Panc1 (cell line): ENCODE data around the gene AP3S2. TPM values are rescaled to one million over a fixed set of nuclear protein-coding genes. Genes with fewer than 3 reads are reported as not detected.

Experiments used
- ATAC-seq: fragments of 200-7000 bp; cut with Tn5 transposase; 2 replicates; pipeline ENCODE4 v1.9.1; 2020; ENCODE audit warnings: mild to moderate bottlenecking, moderate library complexity
- BruUV-seq: library from RNA; stranded (reverse); fragments of 400-500 nt; replicated peaks from 2 replicates; lab custom pipeline; 2021; lab: Mats Ljungman, UMichigan
- CTCF ChIA-PET: fragments of 300-600 bp; sonication (Branson Sonifier 250); formaldehyde crosslinking; loops from one replicate; lab custom pipeline; 2022; ENCODE audit warnings: antibody characterized with exemption; lab: Charles Lee
- POLR2A ChIA-PET: fragments of 300-600 bp; sonication (Branson Sonifier 250); formaldehyde crosslinking; loops from one replicate; lab custom pipeline; 2022; ENCODE audit warnings: antibody characterized with exemption; lab: Charles Lee
- DNase-seq: peaks from one replicate; pipeline ENCODE4 v3.0.0-alpha.2; 2010; ENCODE audit warnings: low read depth, low spot score
- H3K27ac ChIP-seq: 2 replicates; pipeline ENCODE4 v1.5.1; 2011; ENCODE audit warnings: mild to moderate bottlenecking, low read length, inconsistent platforms
- H3K27me3 ChIP-seq: fragments of 200-500 bp; sonication (Bioruptor generic); 2 replicates; pipeline ENCODE4 v1.6.0; 2014; ENCODE audit warnings: low read length, inconsistent platforms; ENCODE audit not compliant: control insufficient read depth, insufficient read depth
- H3K36me3 ChIP-seq: fragments of 200-500 bp; sonication (Bioruptor generic); 2 replicates; pipeline ENCODE4 v1.5.1; 2014; ENCODE audit warnings: inconsistent platforms, mild to moderate bottlenecking, low read length, moderate library complexity; ENCODE audit not compliant: control insufficient read depth, insufficient read depth
- H3K4me1 ChIP-seq: 2 replicates; pipeline ENCODE4 v1.5.1; 2011; ENCODE audit warnings: inconsistent platforms, mild to moderate bottlenecking, low read length, moderate library complexity; ENCODE audit not compliant: control insufficient read depth, insufficient read depth
- H3K4me3 ChIP-seq, 2 experiments: 2 replicates each; pipeline ENCODE4 v1.5.1; 2011 to 2012; ENCODE audit warnings: low read depth in 2 of 2, low read length in 2 of 2, mild to moderate bottlenecking in 2 of 2, inconsistent platforms in 1 of 2, moderate library complexity in 1 of 2
- H3K9me3 ChIP-seq: fragments of 200-500 bp; sonication (Bioruptor generic); 2 replicates; pipeline ENCODE4 v1.5.1; 2014; ENCODE audit warnings: low read depth, mild to moderate bottlenecking, inconsistent platforms, low read length, moderate library complexity; ENCODE audit not compliant: control insufficient read depth, insufficient read depth
- POLR2AphosphoS5 ChIP-seq: IDR thresholded peaks from 2 replicates; pipeline ENCODE4 v1.6.1; 2012; ENCODE audit warnings: mild to moderate bottlenecking, low read depth, low read length, moderate library complexity
- SIN3A ChIP-seq: IDR thresholded peaks from 2 replicates; pipeline ENCODE4 v1.6.1; 2012; ENCODE audit warnings: low read depth, mild to moderate bottlenecking, low read length, moderate library complexity, borderline replicate concordance; ENCODE audit not compliant: insufficient read depth
- TCF7L2 ChIP-seq: IDR thresholded peaks from 2 replicates; pipeline ENCODE4 v1.6.1; 2011; ENCODE audit warnings: mild to moderate bottlenecking, low read depth, low read length, inconsistent platforms
- in situ Hi-C: cut with HindIII; loops from 2 replicates; pipeline ENCODE4 v1.10.0; 2016; ENCODE audit warnings: low sequenced_read_pairs, low pct_unique_long_range_greater_than_20kb
- intact Hi-C: fragments of 100-400 bp; cut with micrococcal nuclease; formaldehyde crosslinking; loops from one replicate; pipeline ENCODE4 v1.10.0; 2022; ENCODE audit not compliant: unreplicated experiment
- total RNA-seq: library from RNA; stranded (reverse); gene quantifications from one replicate; pipeline ENCODE4 v1.2.1, GENCODE V29; 2021; ENCODE audit not compliant: unreplicated experiment
- TF ChIP-seq, protein P1 (sequence below), 2 experiments: IDR thresholded peaks; 2 replicates each; pipeline ENCODE4 v1.6.1; 2011 to 2012; ENCODE audit warnings: low read depth in 2 of 2, control low read depth in 1 of 2, low read length in 1 of 2, mild to moderate bottlenecking in 1 of 2, moderate library complexity in 1 of 2; ENCODE audit not compliant: insufficient read depth in 1 of 2
- TF ChIP-seq, protein P2 (sequence below): fragments of 450-650 bp; IDR thresholded peaks from 2 replicates; pipeline ENCODE4 v1.5.1; 2017; ENCODE audit warnings: mild to moderate bottlenecking

The AP3S2 gene
- total RNA-seq, 1 experiment from 2014 or later: 24.6 TPM

DNA sequence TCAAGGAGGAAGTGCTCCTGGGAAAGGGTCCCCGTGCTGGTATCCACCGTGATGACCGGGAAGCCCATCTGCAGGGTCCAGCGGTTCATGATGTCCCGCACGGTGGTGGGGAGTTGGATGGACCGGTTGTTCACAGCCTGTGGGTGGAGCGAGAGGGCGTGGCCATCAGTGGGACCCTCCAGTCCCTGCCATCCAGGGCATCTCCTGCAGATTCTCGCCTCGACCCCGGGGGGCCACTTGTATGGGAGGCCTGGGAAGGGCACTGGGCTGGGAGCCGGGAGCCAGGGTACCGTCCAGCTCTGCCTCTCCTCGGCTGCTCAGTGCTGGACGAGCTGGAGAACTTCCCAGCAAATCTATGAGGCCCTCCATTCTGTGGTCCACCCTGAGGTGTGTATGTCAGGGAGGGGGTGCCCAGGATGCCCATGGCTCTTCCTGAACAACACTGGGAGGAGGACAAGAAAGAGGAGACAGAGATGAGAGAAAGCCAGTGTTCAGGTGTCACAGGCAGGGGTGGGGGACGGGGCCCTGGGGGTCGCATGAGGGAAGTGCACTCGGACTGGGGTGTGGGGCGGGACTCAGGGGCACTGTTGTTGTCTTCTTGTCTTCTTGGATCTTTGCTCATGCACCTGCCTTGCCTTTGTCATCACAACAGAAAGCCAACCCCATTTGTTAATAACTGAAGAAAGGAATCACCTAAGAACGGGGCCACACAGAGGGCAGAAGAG lies 92.2 kb downstream of the AP3S2 start:
- intact Hi-C loops (no loop called here), in situ Hi-C loops (no loop called here)
- no peak for ATAC-seq
- TF ChIP-seq TCF7L2 (no peak), POLR2AphosphoS5 (no peak), SIN3A (no peak)
- TF ChIP-seq, protein P1, sequence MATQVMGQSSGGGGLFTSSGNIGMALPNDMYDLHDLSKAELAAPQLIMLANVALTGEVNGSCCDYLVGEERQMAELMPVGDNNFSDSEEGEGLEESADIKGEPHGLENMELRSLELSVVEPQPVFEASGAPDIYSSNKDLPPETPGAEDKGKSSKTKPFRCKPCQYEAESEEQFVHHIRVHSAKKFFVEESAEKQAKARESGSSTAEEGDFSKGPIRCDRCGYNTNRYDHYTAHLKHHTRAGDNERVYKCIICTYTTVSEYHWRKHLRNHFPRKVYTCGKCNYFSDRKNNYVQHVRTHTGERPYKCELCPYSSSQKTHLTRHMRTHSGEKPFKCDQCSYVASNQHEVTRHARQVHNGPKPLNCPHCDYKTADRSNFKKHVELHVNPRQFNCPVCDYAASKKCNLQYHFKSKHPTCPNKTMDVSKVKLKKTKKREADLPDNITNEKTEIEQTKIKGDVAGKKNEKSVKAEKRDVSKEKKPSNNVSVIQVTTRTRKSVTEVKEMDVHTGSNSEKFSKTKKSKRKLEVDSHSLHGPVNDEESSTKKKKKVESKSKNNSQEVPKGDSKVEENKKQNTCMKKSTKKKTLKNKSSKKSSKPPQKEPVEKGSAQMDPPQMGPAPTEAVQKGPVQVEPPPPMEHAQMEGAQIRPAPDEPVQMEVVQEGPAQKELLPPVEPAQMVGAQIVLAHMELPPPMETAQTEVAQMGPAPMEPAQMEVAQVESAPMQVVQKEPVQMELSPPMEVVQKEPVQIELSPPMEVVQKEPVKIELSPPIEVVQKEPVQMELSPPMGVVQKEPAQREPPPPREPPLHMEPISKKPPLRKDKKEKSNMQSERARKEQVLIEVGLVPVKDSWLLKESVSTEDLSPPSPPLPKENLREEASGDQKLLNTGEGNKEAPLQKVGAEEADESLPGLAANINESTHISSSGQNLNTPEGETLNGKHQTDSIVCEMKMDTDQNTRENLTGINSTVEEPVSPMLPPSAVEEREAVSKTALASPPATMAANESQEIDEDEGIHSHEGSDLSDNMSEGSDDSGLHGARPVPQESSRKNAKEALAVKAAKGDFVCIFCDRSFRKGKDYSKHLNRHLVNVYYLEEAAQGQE (IDR thresholded peaks at IDR 0.05; ENCODE audit: insufficient read depth in 1 of 2, low read depth in 2 of 2, low read length in 1 of 2): no peak
- TF ChIP-seq, protein P2, sequence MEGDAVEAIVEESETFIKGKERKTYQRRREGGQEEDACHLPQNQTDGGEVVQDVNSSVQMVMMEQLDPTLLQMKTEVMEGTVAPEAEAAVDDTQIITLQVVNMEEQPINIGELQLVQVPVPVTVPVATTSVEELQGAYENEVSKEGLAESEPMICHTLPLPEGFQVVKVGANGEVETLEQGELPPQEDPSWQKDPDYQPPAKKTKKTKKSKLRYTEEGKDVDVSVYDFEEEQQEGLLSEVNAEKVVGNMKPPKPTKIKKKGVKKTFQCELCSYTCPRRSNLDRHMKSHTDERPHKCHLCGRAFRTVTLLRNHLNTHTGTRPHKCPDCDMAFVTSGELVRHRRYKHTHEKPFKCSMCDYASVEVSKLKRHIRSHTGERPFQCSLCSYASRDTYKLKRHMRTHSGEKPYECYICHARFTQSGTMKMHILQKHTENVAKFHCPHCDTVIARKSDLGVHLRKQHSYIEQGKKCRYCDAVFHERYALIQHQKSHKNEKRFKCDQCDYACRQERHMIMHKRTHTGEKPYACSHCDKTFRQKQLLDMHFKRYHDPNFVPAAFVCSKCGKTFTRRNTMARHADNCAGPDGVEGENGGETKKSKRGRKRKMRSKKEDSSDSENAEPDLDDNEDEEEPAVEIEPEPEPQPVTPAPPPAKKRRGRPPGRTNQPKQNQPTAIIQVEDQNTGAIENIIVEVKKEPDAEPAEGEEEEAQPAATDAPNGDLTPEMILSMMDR: no peak
- CTCF ChIA-PET: no interaction called here
- H3K9me3 ChIP-seq: no peaks in the 10 kb centered on the region
- no TSS peak for BruUV-seq
- DNase-seq: no peak
- 0 out of 2 replicates have a peak, but pooled peaks cover 3% of the 10 kb centered on the region for H3K36me3 ChIP-seq
- H3K27me3 ChIP-seq: no peaks in the 10 kb centered on the region
- POLR2A ChIA-PET: no interaction called here
- no peak overlapping the region for H3K27ac ChIP-seq
- H3K4me1 ChIP-seq: no peaks in the 10 kb centered on the region
- H3K4me3 ChIP-seq: no peak overlapping the region

DNA sequence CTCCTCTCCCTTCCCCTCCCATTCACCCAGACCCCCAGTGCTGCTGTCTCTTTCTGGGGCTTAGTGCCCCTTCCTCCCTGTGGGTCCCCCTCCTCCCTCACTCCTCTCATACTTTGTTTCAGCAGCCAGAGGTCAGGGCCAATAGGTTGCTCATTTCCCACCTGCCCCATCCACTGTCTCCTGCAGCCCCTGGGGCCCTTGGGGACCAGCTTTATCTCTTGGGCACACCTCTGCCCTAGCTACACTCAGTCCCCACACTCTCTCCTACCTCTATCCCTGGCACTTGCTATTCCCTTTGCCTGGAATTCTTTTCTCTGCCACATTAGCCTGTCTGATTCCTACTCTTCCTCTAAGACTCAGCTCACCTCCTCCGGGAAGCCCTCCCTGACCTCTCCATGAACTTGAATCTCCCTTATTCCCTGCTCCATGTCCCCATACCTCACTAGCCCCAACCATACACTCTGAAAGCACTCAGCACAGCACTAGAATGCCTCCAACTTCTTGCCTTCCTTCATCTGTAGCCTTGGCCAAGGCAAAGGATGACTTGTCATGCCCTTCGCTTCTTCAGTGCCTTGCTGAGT lies 93.8 kb downstream of the AP3S2 start:
- Histone ChIP-seq H3K4me1 (no peaks in the 10 kb centered on the region), H3K36me3 (0 out of 2 replicates have a peak, but pooled peaks cover 3% of the 10 kb centered on the region), H3K27me3 (no peaks in the 10 kb centered on the region), H3K9me3 (no peaks in the 10 kb centered on the region), H3K4me3 (no peak overlapping the region), H3K27ac (no peak overlapping the region)
- no peak for ATAC-seq
- in situ Hi-C loops (no loop called here), intact Hi-C loops (no loop called here)
- CTCF ChIA-PET: no interaction called here
- POLR2A ChIA-PET: no interaction called here
- TSS peak; percentile 79 for BruUV-seq
- DNase-seq: no peak
- TF ChIP-seq, protein P1 (IDR thresholded peaks at IDR 0.05; ENCODE audit: insufficient read depth in 1 of 2, low read depth in 2 of 2, low read length in 1 of 2): no peak
- no peak for TF ChIP-seq SIN3A
- no peak for TF ChIP-seq POLR2AphosphoS5
- no peak for TF ChIP-seq TCF7L2
- TF ChIP-seq, protein P2: no peak
